HG03558 (cell line): ENCODE measurements around the gene CFLAR.
"Not testable (repeated sequence)": the region's sequence is repeated elsewhere in the genome, so short reads cannot be mapped to it uniquely, and the experiment has no call there.

ENCODE experiments used
- ATAC-seq: cut with Tn5 transposase; IDR thresholded peaks from one replicate; pipeline ENCODE4 v1.9.1; 2021; ENCODE audit warnings: moderate number of reproducible peaks; ENCODE audit not compliant: unreplicated experiment; ENCODE audit errors: extremely low read depth

CFLAR gene

DNA sequence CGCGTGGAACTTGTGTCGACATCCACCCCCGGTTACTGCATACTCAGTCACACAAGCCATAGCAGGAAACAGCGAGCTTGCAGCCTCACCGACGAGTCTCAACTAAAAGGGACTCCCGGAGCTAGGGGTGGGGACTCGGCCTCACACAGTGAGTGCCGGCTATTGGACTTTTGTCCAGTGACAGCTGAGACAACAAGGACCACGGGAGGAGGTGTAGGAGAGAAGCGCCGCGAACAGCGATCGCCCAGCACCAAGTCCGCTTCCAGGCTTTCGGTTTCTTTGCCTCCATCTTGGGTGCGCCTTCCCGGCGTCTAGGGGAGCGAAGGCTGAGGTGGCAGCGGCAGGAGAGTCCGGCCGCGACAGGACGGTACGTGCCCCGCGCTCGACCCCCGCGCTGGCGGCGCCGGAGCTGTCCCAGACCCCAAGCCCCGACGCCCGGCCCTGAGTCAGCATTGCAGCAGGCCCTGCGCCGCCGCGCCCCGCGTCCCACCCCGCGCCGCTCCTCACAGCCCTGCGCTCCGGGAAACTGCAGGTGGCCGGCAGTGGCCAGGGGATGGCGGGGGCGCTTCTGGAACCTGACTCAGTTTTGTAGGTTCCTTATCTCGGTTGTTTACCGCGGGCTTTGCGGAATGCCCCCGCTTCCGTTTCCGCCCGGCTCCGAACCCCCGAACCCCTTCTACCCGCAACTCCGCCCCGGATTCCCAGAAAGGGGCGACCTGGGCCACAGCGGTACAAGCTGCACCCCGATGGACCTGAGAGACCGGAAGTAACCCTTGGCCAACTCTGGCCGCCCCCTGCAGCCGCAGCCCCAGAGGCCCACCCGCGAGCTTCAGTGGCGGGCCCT, at the start of gene CFLAR:
Gene CFLAR, plus strand, starts transcription at position 50 of the 844 bp plus-strand sequence. CDS start 13,702 bp downstream, outside the sequence.
- ATAC-seq, result no peak

DNA sequence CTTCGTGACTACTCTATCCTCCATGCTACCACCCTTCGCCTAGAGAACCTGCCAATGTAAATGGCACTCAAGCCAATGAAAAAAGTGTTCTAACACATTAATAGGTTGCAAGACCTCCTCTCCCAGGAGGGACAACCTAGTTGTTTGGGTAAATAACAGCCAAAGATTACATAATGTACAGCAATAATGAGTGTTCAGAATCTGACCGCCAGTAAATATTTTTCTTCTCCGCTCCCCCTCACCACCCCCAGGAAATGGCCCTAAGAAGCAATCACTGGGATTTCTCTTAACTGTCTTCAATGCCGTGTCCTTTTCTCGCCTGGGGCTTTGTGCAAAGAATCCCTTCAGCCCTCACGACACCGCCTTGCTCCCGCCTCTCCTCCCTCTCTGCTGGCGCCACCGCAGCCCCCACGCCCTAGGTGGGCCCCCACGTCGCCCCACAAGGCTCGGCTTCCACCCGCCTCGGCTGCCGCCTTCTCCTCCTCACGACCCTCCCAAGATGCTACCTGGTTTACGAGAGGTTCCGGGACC, 45.0 kb upstream of the CFLAR start:
- ATAC-seq, result no peak

DNA sequence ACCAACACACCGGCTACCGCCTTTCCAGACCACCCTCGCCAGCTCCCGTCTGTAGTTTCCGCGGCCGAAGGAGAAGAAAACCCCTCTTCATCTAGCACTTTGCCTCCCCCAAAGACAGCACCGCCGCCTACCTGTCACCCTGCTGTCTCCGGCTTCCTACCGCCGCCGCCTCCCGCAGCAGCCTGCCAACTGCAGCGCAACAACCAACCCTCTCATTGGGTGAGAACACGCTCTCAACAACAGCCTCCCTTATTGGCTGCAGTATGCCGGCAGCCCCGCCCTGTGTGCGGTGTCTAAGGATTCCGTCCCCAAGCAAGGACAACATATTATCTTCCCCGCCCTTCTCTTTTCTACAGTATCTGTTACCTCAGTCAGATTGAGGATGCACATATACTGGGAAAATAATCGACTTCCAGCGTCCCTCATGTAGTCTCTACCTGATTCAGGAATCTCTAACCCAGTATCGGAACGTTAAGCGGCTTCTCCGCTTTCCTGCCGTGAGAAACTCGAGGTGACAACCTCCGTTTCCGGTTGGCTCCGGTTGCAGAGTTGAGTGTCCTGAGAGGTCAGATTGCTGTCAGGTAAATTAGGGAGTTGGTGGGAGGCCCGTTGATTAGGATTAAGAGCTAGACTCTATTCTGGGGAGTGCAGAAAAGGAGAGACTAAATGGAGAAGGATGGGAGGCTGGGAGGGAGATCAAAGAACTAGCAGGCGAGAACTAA, 44.3 kb upstream of the CFLAR start, which contains the start of the genes HYCC2 and NDUFB3:
Gene HYCC2, minus strand, starts transcription at position 193 of the 722 bp plus-strand sequence. CDS start 47,662 bp downstream, outside the sequence.
Gene NDUFB3, plus strand, starts transcription at position 523 of the 722 bp plus-strand sequence. CDS start 6,882 bp downstream, outside the sequence.
- peak; percentile 94 for ATAC-seq

DNA sequence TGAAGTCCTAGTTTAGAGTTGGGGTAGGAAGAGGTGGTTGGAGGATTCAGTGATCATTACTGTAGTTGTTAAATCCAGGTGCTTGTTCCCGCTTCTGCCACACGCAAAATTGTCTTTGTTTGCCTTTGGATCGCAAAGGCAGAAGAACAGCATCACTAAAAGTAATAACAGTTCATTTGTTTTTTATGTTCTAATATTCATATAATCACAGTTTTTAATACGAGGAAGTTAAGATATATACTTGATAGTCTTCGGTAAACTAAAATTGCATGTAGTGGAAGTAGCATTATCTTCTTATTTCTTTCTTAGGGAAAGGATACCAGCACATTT, 43.8 kb upstream of the CFLAR start:
- ATAC-seq, result no peak

DNA sequence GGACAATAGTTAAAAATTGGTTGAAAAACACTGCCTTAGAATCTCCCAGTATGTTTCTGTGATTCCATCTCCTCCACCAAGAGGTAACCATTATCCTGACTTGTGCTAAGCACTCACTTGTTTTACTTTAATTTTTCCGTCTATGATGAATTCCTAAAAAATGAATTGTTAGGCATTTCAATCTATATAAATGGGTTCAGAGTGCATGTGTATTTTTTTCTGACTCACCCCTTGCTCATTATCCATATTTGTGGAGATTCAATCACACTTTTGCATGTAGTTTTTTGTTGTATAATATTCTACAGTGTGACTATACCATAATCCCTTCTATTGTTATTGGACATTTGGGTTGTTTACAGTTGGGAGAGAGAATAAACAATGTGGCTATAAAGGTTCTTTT, 42.9 kb upstream of the CFLAR start:
- ATAC-seq, result no peak

DNA sequence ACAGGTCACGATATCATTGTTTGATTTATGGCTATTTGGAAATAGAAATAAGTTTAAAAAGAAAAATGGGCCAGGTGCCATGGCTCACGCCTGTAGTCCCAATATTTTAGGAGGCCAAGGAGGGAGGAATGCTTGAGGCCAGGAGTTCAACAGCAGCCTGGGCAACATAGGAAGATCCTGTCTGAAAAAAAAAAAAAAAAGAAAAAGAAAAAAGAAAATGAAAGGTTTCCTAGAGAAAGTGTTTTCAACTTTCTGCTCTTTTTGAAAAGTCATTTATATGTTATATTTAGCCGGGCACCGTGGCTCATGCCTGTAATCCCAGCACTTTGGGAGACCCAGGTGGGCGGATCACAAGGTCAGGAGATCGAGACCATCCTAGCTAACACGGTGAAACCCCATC, 41.0 kb upstream of the CFLAR start:
- ATAC-seq, result no peak

DNA sequence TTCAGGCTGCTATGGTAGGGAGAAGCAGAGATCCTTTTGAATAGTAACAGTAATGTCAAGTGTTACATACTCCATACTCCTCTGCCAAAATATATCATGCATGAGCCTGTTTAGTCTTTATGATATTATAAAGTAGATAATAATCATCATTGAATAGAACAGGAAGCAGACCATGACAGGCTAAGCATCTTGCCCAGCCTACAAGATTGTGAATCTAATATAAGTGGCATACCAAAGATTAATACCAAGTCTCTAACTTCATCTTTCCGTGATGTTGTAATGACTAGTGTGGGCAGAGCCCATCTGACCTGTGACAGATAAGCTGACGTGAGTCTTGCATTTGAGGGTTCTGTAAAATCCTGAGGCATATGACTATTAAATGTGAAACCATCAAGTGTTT, 31.1 kb upstream of the CFLAR start:
- ATAC-seq, result no peak

DNA sequence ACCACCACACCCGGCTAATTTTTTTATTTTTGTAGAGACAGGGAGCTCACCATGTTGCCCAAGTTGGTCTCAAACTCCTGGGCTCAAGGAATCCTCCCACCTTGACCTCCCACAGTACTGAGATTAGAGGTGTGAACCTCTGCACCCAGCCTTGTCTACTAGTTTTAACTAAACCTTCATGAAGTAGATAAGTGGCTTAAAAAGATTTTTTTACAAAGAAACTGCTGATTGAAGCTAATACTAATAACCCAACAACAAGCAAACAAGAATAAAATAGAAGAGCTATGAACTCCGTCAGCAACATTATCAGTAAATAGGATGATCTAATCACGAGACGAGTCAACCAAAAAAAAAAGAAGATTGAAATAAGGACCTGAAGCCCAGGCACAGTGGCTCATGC, 25.4 kb upstream of the CFLAR start:
- no peak for ATAC-seq

DNA sequence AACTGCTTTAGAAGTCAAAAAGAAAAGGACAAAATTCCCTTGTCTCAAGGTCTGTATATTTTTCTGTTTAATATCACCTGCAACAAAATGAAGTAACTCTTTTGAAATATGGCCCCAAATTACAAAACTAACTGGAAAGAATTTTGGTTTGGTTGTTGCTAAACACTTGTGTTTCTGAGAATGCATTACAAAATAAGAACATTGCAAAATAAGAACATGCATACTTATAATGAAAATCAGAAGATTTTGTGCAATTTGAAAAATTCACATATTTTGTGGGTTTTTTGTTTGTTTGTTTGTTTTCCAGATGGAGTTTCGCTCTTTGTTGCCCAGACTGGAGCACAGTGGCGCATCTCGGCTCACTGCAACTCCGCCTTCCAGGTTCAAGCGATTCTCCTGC, 22.4 kb upstream of the CFLAR start:
- ATAC-seq, result no peak

DNA sequence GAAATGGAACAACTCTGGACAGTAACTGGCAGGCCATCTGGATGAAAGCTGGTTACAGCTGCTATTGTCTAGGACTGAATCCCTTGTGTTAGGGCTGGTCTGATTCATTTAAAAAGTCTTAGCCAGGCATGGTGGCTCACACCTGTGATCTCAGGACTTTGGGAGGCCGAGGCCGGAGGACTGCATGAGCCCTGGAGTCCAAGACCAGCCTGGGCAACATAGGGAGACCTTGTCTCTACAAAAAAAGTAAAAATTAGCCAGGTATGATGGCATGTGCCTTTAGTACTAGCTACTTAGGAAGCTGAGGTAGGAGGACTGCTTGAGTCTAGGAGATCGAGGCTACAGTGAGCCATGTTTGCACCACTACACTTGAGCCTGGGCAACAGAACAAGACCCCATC, 15.5 kb upstream of the CFLAR start:
- ATAC-seq, result no peak

DNA sequence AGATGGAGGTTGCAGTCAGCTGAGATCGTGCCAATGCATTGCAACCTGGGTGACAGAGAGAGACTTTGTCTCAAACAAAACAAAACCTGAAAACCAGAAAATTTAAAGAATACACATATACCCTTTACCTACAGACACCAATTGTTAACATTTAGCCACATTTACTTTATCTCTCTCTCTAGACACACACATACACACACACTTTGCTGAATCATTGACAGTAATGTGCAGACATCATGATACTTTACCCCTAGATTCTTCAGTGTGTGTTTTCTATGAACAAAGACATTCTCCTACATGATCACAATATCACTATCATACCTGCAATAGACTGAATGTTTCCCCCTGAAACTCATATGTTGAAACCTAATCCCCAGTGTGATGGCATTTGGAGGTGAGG, 10.2 kb upstream of the CFLAR start:
- ATAC-seq, result no peak

DNA sequence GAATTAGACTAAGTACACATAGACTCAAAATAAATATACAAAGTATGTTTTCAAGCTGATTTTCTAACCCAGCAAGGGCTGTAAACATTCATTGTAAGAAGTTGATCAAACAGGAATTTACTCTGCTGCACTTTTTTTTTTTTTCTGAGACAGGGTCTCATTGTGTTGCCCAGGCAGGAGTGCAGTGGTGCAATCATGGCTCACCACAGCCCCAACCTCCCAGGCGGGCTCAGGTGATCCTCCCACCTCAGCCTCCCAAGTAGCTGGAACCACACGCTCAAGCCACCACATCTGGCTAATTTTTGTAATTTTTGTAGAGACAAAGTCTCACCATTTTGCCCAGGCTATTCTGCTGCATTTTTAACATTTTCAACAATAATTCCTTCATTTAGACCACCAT, 8.3 kb upstream of the CFLAR start:
- ATAC-seq, result no peak

DNA sequence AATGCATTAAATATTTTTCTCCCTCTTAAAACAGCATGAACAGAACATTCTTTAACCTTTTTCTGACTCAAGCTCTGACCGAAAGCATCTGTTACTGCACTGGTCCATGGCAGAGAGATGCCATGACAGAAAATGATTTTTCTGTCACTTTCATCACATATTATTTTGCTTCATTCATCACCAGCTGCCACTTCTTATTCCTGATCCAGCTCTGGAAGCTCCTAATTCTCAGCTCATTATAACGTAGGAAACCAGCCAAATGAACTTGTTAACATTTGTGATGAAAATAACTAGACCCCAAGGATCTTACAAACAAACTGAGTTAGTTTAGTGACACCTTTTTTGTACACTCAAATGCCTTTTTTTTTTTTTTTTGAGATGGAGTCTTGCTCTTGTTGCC, 7.6 kb upstream of the CFLAR start:
- ATAC-seq, result no peak

DNA sequence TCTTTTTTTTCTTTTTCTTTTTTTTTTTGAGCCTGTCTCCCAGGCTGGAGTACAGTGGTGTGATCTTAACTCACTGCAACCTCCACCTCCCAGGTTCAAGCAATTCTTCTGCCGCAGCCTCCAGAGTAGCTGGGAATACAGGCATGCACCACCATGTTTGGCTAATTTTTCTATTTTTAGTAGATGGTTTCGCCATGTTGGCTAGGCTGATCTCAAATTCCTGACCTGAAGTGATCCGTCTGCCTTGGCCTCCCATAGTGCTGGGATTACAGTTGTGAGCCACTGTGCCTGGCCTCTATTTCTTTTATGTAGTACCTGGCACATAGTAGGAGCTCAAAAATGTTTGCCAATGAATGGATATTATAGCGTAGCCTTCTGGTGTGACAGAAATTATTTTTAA, 6.8 kb upstream of the CFLAR start:
- no peak for ATAC-seq

DNA sequence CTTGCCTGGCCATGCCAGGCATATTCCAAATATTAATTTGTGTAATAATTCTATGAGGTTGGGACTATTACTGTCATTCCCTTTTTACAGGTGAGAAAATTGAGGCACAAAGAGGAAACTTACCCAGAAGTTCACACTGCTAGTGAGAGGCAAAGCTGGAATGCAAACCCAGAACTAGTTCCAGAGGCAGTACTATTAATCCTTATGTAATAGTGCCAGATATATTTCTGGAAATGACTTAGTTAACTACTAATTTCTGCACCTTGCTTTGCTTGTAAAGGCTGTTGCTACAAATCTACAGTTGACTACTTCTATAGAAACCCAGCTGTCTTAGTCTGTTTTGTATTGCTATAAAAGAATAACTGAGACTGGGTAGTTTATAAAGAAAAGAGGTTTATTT, 5.3 kb upstream of the CFLAR start:
- ATAC-seq, result no peak

DNA sequence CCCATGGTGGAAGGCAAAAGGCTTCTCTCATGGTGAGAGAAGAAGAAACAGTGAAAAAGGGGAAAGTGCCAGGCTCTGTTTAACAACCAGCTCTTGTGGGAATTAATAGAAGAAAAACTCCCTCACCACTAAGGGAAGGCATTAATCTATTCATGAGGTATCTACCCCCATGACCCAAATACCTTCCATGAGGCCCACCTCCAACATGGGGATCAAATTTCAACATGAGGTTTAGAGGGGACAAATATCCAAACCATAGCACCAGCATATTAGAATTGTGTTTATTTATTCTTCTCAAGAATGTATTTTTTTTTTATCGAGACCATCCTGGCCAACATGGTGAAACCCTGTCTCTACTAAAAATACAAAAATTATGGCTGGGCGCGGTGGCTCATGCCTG, 4.9 kb upstream of the CFLAR start:
- ATAC-seq, result no peak

DNA sequence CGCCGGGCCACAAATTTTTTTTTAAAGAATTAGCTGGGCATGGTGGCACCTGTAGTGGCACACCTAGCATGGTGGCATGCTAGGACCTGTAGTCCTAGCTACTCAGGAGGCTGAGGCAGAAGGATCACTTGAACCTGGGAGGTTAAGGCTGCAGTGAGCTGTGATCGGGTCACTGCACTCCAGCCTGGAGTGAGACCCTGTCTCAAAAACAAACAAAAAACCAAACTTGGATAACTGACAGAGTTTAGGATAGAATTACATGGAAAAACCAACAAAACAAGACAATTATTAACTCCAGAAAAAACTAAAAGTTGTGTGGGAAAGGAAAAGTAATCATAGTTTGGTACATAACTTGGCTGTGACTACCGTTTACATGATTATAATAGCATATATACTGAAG, 1.6 kb upstream of the CFLAR start:
- no peak for ATAC-seq

DNA sequence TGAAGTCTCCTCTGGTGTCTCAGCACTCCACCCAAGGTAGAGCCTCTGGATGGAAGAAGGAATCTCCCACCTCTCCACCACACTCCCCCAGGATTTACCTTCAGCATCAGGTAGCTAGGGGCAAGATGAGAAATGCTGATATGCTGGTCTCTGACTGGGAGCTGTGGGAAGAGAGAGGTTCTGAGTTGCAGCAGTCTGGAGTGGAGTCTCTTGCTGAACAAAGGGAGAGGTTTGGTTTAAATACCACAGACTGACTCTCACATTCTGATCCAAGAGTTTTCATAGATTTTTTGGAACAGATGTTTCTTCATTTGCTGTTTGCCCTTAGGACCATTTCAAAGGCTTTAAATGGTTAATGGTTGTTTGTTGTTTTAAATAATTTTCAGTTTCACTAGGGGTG, 1.1 kb upstream of the CFLAR start:
- ATAC-seq, result no peak

DNA sequence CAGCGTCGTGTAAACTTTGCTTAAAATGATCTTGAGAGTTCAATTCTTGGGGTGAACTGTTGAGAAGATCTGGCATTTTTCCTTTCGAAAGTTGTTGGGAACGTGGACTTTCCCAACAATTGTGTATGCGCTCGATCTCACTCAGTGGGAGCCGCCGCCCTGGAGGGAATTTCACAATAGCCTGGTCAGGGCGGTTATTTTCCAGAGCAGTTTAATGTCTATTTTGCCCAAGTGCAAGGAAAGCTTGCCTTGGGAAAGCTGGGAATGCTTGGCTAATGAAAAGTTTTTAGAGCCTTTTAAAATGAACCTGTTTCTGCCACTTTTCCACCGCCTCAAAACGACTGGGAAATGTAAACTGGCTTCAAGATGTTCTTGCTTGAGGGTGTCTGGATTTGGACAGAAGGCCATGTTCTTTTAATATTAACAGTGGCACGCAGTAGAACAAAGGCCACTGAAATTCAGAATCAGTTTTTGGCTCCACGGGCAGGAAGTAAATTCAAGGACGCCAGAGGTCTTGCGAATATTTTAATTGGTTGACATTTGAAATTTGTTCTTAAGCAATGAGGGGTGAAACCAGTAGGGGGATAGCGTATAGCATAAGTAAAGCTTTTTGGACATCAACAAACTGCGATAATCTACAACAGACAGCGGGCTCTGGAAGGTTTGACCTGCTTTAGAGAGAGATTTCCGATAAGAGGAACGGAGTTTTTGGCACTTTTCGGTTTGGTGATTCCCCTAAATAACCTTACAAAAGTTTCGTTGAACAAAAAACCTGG, 1.2 kb downstream of the CFLAR start:
- no peak for ATAC-seq

DNA sequence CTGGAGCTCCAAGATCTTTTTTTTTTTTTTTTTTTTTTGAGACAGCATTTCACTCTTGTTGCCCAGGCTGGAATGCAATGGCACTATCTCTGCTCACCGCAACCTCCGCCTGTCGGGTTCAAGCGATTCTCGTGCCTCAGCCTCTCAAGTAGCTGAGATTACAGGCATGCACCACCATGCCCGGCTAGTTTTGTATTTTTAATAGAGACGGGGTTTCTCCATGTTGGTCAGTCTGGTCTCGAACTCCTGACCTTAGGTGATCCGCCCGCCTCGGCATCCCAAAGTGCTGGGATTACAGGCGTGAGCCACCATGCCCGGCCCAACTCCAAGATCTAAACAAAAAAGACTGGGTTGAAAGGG, 1.8 kb downstream of the CFLAR start:
- not testable (repeated sequence) for ATAC-seq
